Neuronal stem cell (in vitro differentiated cells): ENCODE measurements around the gene CD48.

Source experiments
- DNase-seq: peaks from one replicate; pipeline ENCODE4 v3.0.0-alpha.2; 2013; ENCODE audit warnings: low spot score
- H2AFZ ChIP-seq: one replicate; pipeline ENCODE4 v1.6.1; 2013; ENCODE audit warnings: mild to moderate bottlenecking, low read length, inconsistent platforms
- H2AK5ac ChIP-seq: 2 replicates; pipeline ENCODE4 v1.6.1; 2013; ENCODE audit warnings: low read depth, mild to moderate bottlenecking, inconsistent platforms, low read length, moderate library complexity, mixed read lengths
- H2BK120ac ChIP-seq: 2 replicates; pipeline ENCODE4 v1.6.1; 2013; ENCODE audit warnings: low read depth, mild to moderate bottlenecking, inconsistent platforms, low read length, moderate library complexity, mixed read lengths
- H2BK12ac ChIP-seq: one replicate; pipeline ENCODE4 v1.6.1; 2013; ENCODE audit warnings: low read length, inconsistent platforms
- H2BK15ac ChIP-seq: 2 replicates; pipeline ENCODE4 v1.6.1; 2013; ENCODE audit warnings: mild to moderate bottlenecking, low read length, inconsistent platforms, mixed read lengths
- H2BK5ac ChIP-seq: one replicate; pipeline ENCODE4 v1.6.1; 2013; ENCODE audit warnings: inconsistent platforms, mild to moderate bottlenecking, low read length, moderate library complexity
- H3K14ac ChIP-seq: one replicate; pipeline ENCODE4 v1.6.1; 2013; ENCODE audit warnings: low read length, inconsistent platforms
- H3K18ac ChIP-seq: 2 replicates; pipeline ENCODE4 v1.6.1; 2013; ENCODE audit warnings: low read length, inconsistent platforms
- H3K23ac ChIP-seq: 2 replicates; pipeline ENCODE4 v1.6.1; 2013; ENCODE audit warnings: low read depth, mild to moderate bottlenecking, mixed read lengths, low read length, inconsistent platforms; ENCODE audit not compliant: poor library complexity
- H3K27ac ChIP-seq: replicated peaks from 3 replicates; pipeline ENCODE4 v1.5.1; 2013; ENCODE audit warnings: low read length, inconsistent platforms
- H3K27me3 ChIP-seq, 3 experiments: 2 replicates each; pipeline ENCODE4 v1.6.1; 2013; ENCODE audit warnings: low read length in 3 of 3, mild to moderate bottlenecking in 2 of 3, inconsistent platforms in 1 of 3, low read depth in 1 of 3, mixed read lengths in 1 of 3, moderate library complexity in 1 of 3; ENCODE audit not compliant: control insufficient read depth in 3 of 3, insufficient read depth in 3 of 3
- H3K36me3 ChIP-seq, 2 donors: replicated peaks in 1 of 2; 2 replicates each; pipeline ENCODE4 v1.6.1; 2013; ENCODE audit warnings: low read length in 2 of 2; ENCODE audit not compliant: control insufficient read depth in 2 of 2, insufficient read depth in 2 of 2
- H3K4ac ChIP-seq: 2 replicates; pipeline ENCODE4 v1.6.1; 2013; ENCODE audit warnings: inconsistent platforms, mild to moderate bottlenecking, low read length, moderate library complexity
- H3K4me1 ChIP-seq, 2 donors: 1 replicate in 1 of 2; 2 replicates in 1 of 2; pipeline ENCODE4 v1.6.1; 2013; ENCODE audit warnings: low read length in 2 of 2, low read depth in 1 of 2; ENCODE audit not compliant: control insufficient read depth in 2 of 2, insufficient read depth in 1 of 2
- H3K4me2 ChIP-seq: one replicate; pipeline ENCODE4 v1.6.1; 2013; ENCODE audit warnings: mild to moderate bottlenecking, low read length, inconsistent platforms; ENCODE audit not compliant: insufficient read depth, poor library complexity, severe bottlenecking
- H3K4me3 ChIP-seq, 2 donors: 2 replicates each; pipeline ENCODE4 v1.5.1; 2013; ENCODE audit warnings: low read length in 2 of 2, mild to moderate bottlenecking in 2 of 2, inconsistent platforms in 1 of 2, moderate library complexity in 1 of 2
- H3K79me1 ChIP-seq: one replicate; pipeline ENCODE4 v1.6.1; 2013; ENCODE audit warnings: low read depth, mild to moderate bottlenecking, inconsistent platforms, low read length, moderate library complexity
- H3K9ac ChIP-seq: one replicate; pipeline ENCODE4 v1.6.1; 2013; ENCODE audit warnings: mild to moderate bottlenecking, low read depth, low read length, inconsistent platforms; ENCODE audit not compliant: poor library complexity
- H3K9me3 ChIP-seq, 2 donors: replicated peaks in 1 of 2; 2 replicates each; pipeline versions ENCODE3 to v1.6.1; 2013; ENCODE audit warnings: low read length in 2 of 2, mild to moderate bottlenecking in 2 of 2, inconsistent platforms in 1 of 2, low read depth in 1 of 2, mixed read lengths in 1 of 2, moderate library complexity in 1 of 2; ENCODE audit not compliant: control insufficient read depth in 2 of 2, insufficient read depth in 1 of 2
- H4K8ac ChIP-seq: one replicate; pipeline ENCODE4 v1.6.1; 2013; ENCODE audit warnings: low read depth, mild to moderate bottlenecking, inconsistent platforms, low read length, moderate library complexity
- H4K91ac ChIP-seq: one replicate; pipeline ENCODE4 v1.6.1; 2013; ENCODE audit warnings: low read length, low read depth, mild to moderate bottlenecking, inconsistent platforms; ENCODE audit not compliant: poor library complexity
- WGBS, 2 donors: extraction: QIAGEN DNeasy Blood & Tissue Kit; methylation state at CpG; one replicate each; pipeline ENCODE4 v1.1.7; 2013; ENCODE audit warnings: missing lambda C conversion rate in 2 of 2, mixed read lengths in 1 of 2; ENCODE audit not compliant: insufficient read length in 2 of 2, insufficient replicate concordance in 1 of 2; ENCODE audit errors: extremely low coverage in 2 of 2; 5-methylcytosine and 5-hydroxymethylcytosine counted together

Gene CD48

GRCh38 chr1:160639652-160640051 lies 72.0 kb downstream of the CD48 start:
- H2AFZ ChIP-seq: no peak overlapping the region
- H2AK5ac ChIP-seq: no peak overlapping the region
- H3K36me3 ChIP-seq: no peaks in the 10 kb centered on the region
- no peak overlapping the region for H4K8ac ChIP-seq
- H3K23ac ChIP-seq: no peak overlapping the region
- no peak overlapping the region for H3K9ac ChIP-seq
- H3K27ac ChIP-seq: no peak overlapping the region
- peaks cover 0 to 2% of the 10 kb centered on the region in 2 donors for H3K4me1 ChIP-seq
- no CpG with 5 or more reads among the region's 3 CpGs for WGBS, 2 donors
- no peak overlapping the region for H3K18ac ChIP-seq
- H3K4ac ChIP-seq: no peak overlapping the region
- H2BK15ac ChIP-seq: no peak overlapping the region
- H3K79me1 ChIP-seq: no peaks in the 10 kb centered on the region
- H3K27me3 ChIP-seq: no peaks in the 10 kb centered on the region
- no peaks in the 10 kb centered on the region for H3K9me3 ChIP-seq
- no peak for DNase-seq
- no peak overlapping the region for H3K4me3 ChIP-seq
- no peak overlapping the region for H2BK5ac ChIP-seq
- no peak overlapping the region for H2BK120ac ChIP-seq
- no peak overlapping the region for H4K91ac ChIP-seq
- no peak overlapping the region for H2BK12ac ChIP-seq
- H3K14ac ChIP-seq: no peak overlapping the region
- no peak overlapping the region for H3K4me2 ChIP-seq

GRCh38 chr1:160638926-160639325 lies 72.7 kb downstream of the CD48 start:
- WGBS, 2 donors: no CpG with 5 or more reads among the region's 6 CpGs
- Histone ChIP-seq H2BK5ac (no peak overlapping the region), H3K18ac (no peak overlapping the region), H3K23ac (no peak overlapping the region), H3K4me2 (no peak overlapping the region), H3K36me3 (no peaks in the 10 kb centered on the region), H3K27ac (no peak overlapping the region), H3K4me3 (no peak overlapping the region), H3K4me1 (peaks cover 0 to 2% of the 10 kb centered on the region in 2 donors), H4K91ac (no peak overlapping the region), H3K79me1 (no peaks in the 10 kb centered on the region), H3K9me3 (no peaks in the 10 kb centered on the region), H3K27me3 (no peaks in the 10 kb centered on the region), H3K4ac (no peak overlapping the region), H2BK15ac (no peak overlapping the region), H4K8ac (no peak overlapping the region), H2BK120ac (no peak overlapping the region), H3K9ac (no peak overlapping the region), H2AFZ (no peak overlapping the region), H2AK5ac (no peak overlapping the region), H3K14ac (no peak overlapping the region), H2BK12ac (no peak overlapping the region)
- DNase-seq: no peak

DNA sequence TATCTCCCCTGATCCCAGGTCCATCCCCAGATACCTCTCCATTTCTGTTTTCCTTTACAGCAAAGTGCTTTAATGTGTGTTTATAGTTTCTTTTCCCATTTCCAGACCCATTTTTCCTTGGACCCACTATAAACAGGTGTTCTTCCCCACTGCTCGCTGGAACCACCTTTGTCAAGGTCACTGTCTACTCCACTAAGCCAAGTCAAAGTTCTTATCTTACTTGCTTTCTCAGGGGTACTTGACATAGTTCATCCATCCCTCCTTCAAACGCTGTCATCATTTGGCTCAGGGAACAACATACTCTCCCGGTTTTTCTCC lies 73.1 kb downstream of the CD48 start:
- no peak overlapping the region for H3K27ac ChIP-seq
- H4K91ac ChIP-seq: no peak overlapping the region
- H4K8ac ChIP-seq: no peak overlapping the region
- DNase-seq: no peak
- no peak overlapping the region for H3K4me2 ChIP-seq
- no peak overlapping the region for H2AFZ ChIP-seq
- no peak overlapping the region for H2AK5ac ChIP-seq
- WGBS, 2 donors: no CpG with 5 or more reads among the region's 3 CpGs
- no peak overlapping the region for H3K4ac ChIP-seq
- no peaks in the 10 kb centered on the region for H3K27me3 ChIP-seq
- no peaks in the 10 kb centered on the region for H3K79me1 ChIP-seq
- no peaks in the 10 kb centered on the region for H3K9me3 ChIP-seq
- H3K9ac ChIP-seq: no peak overlapping the region
- H3K4me3 ChIP-seq: no peak overlapping the region
- no peak overlapping the region for H3K23ac ChIP-seq
- no peaks in the 10 kb centered on the region for H3K36me3 ChIP-seq
- no peak overlapping the region for H2BK120ac ChIP-seq
- no peak overlapping the region for H3K14ac ChIP-seq
- no peak overlapping the region for H2BK12ac ChIP-seq
- H2BK5ac ChIP-seq: no peak overlapping the region
- H3K18ac ChIP-seq: no peak overlapping the region
- no peak overlapping the region for H2BK15ac ChIP-seq
- H3K4me1 ChIP-seq: peaks cover 0 to 2% of the 10 kb centered on the region in 2 donors

GRCh38 chr1:160637821-160638539 lies 73.6 kb downstream of the CD48 start:
- peaks cover 0 to 2% of the 10 kb centered on the region in 2 donors for H3K4me1 ChIP-seq
- WGBS, 2 donors: no CpG with 5 or more reads among the region's 5 CpGs
- H2BK5ac ChIP-seq: no peak overlapping the region
- H2AFZ ChIP-seq: no peak overlapping the region
- no peak overlapping the region for H2AK5ac ChIP-seq
- H3K23ac ChIP-seq: no peak overlapping the region
- H4K91ac ChIP-seq: no peak overlapping the region
- H2BK120ac ChIP-seq: no peak overlapping the region
- no peak overlapping the region for H2BK12ac ChIP-seq
- H3K9ac ChIP-seq: no peak overlapping the region
- H3K4me3 ChIP-seq: no peak overlapping the region
- H3K79me1 ChIP-seq: no peaks in the 10 kb centered on the region
- no peak overlapping the region for H3K27ac ChIP-seq
- no peaks in the 10 kb centered on the region for H3K36me3 ChIP-seq
- no peaks in the 10 kb centered on the region for H3K9me3 ChIP-seq
- no peak overlapping the region for H3K4ac ChIP-seq
- no peak overlapping the region for H3K18ac ChIP-seq
- H3K27me3 ChIP-seq: no peaks in the 10 kb centered on the region
- no peak overlapping the region for H3K14ac ChIP-seq
- H4K8ac ChIP-seq: no peak overlapping the region
- H3K4me2 ChIP-seq: no peak overlapping the region
- no peak overlapping the region for H2BK15ac ChIP-seq
- DNase-seq: no peak
